HG03354 (cell line): ENCODE data around the gene COX10.
"Not testable (repeated sequence)": the region's sequence is repeated elsewhere in the genome, so short reads cannot be mapped to it uniquely, and the experiment has no call there.

Experiments
- ATAC-seq: cut with Tn5 transposase; IDR thresholded peaks from one replicate; pipeline ENCODE4 v1.9.1; 2021; ENCODE audit warnings: mild to moderate bottlenecking; ENCODE audit not compliant: unreplicated experiment, poor library complexity, severe bottlenecking

The COX10 gene

DNA sequence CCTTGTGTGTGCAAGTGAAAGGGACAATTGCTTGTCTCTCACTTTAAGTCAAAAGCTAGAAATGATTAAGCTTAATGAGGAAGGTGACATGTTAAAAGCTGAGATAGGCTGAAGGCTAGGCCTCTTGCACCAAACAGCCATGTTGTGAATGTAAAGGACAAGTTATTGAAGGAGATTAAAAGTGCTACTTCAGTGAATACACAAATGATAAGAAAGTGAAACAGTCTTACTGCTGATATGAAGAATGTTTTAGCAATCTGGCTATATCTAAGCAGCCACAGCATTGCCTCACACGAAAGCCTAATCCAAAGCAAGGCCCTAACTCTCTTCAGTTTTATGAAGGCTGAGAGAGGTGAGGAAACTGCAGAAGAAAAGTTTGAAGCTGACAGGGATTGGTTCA lies 96.3 kb downstream of the COX10 start:
- no peak for ATAC-seq

DNA sequence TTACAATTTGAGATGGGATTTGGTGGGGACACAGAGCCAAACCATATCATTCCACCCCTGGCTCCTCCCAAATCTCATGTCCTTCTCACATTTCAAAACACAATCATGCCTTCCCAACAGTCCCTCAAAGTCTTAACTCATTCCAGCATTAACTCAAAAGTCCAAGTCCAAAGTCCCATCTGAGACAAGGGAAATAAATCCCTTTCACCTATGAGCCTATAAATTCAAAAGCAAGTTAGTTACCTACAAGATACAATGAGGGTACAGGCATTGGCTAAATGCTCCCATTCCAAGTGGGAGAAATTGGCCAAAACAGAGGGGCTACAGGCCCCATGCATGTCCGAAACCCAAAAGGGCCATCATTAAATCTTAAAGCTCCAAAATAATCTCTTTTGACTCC lies 98.5 kb downstream of the COX10 start:
- not testable (repeated sequence) for ATAC-seq

DNA sequence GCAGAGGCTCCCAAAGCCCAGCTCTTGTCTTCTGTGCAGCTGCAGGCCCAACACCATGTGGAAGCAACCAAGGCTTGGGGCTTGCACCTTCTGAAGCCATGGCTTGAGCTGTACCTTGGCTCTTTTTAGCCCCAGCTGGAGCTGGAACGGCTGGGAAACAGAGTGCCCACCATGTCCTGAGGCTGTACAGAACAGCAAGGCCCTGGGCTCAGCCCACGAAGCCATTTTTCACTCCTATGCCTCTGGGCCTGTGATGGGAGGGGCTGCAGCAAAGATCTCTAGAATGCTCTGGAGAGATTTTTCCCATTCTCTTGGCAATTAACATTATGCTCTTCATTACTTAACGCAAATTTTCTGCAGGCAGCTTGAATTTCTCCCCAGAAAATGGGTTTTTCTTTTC lies 99.3 kb downstream of the COX10 start:
- no peak for ATAC-seq

DNA sequence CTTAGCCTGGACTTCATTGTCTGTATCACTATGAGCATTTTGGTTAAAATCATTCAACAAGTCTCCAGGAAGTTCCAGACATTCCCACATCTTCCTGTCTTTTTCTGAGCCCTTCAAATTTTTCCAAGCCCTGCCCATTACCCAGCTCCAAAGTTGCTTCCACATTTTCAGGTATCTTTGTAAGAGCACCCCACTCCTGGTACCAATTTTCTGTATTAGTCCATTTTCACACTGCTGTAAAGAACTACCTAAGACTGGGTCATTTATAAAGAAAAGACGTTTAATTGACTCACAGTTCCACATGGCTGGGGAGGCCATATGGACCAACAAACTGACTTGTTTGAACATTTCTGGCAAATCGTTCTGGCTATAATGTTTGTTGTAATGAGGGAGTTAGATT lies 100.0 kb downstream of the COX10 start:
- ATAC-seq, result no peak

DNA sequence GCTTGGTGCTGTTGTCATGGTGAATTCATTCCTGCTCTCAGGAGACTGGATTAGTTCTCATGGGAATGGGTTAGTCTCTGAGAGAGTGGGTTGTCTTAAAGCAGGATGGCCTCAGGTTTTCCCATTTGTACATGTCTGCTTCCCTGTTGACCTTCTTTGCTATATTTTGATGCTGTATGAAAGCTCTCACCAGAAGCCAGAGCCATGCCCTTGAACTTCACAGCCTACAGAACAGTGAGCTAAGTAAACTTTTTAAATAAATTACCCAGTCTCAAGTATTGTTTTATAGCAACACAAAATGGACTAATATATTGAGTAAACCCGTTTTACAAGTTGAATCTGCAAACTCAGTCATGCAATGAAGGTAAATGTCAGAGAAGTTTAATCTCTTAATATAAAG lies 100.6 kb downstream of the COX10 start:
- ATAC-seq, result no peak

DNA sequence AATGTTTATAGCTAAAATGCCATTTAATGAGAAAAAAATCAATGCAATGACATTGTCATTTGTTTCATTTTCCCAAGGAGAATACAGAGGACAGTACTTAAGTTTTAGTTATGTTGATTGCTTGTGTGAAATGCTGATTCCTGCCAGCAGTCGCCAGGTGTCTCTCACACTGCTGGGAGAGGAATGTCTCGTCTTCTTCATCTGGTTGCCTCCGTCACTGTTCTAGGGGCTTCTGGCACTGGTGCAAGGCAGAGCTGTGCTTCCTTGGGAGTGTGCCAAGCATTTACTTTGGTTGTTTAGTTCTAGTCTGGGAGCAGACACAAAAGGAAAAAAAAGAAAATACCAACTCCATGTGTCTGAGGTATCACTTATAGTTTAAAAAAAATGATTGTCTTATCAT lies 107.7 kb downstream of the COX10 start:
- ATAC-seq, result not testable (repeated sequence)

DNA sequence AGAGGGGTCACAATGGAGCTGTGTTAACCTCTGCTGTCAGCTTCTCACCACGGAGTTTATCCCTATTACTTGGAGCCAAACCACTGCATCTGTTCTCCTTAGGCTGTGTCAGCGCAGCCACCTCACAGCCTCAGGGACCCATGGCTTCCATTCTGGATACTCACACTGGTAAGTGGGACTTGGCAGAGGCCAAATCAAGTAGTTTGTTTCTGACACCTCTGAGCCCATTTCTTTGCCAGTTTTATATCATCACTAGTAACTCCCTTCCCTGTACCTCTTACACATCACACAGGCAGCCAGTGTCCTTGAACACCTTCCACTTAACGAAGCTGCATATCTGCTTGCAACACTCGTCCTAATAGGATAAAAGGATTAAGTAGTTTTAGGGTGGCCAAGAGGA lies 108.5 kb downstream of the COX10 start:
- ATAC-seq, result not testable (repeated sequence)

DNA sequence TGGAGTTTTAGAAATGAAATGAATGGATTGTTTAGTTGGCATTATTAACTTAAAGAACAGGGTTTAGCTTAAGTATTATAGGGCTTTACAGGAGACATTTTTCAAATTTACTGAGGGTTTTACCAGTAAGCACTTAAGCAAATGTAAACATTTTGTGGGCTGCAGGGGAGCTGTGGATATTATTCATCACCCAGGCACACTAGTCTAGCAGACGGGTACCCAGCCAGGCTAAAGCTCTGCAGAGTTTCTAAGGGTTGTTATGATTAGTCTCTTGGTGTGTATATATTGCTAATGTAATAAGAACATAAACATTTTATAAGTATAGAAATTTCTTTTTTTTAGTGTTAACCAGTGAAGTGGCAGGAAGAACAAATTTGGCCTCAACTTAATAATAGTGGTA lies 110.6 kb downstream of the COX10 start:
- not testable (repeated sequence) for ATAC-seq

DNA sequence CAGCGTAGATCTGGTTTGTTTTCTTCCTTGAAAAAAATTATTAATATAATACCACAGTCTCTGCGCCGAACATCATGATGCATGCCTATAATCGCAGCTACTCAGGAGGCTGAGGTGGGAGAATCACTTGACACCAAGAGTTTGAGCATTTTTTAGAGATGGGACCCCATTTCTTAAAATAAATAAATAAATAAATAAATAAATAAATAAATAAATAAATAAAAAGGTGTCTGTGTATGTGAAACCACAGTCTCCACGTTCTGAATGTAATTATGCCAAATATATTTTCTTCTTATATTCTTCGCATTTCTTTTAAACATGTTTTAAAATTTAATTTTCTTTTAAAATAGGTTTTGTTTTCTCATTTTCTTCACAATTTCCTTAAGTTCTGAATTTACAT lies 112.8 kb downstream of the COX10 start:
- ATAC-seq, result not testable (repeated sequence)

DNA sequence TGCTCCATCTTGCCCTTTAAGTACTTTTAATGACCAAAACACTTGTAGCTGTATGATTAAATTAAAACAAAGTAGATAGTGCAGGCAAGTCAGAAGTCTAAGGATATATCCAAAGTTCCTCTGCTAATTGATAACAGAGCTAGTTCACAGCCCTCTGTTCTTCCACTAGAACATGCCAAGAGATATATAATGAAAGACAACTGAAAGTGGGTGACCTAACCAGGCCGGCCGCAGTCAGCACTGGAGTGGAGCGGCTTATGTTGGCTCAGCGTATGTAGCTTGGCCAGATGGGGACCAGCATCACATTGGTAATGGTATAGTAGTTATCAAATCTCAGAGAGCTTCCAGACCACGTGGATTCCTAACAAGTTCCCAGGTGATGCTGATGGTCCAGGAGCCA lies 115.2 kb downstream of the COX10 start:
- not testable (repeated sequence) for ATAC-seq

DNA sequence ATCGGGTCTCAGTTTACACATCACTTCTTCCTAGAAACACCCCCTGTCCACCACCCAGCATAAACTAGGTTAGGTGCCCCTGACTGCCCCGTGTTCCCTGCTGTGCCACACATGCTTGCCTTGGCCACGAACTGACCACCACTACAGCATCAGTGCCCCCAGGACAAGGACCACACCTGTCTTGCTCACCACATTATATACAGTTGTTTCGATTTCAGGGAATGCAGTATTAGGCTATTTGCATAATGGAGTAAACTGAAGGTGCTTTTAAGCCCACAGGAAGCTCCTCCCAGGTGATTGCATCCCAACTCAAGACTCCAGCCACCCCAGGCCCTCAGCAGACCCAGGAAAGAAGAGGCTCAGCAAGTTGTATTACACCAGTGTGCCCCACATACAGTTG lies 117.1 kb downstream of the COX10 start:
- ATAC-seq, result not testable (repeated sequence)

DNA sequence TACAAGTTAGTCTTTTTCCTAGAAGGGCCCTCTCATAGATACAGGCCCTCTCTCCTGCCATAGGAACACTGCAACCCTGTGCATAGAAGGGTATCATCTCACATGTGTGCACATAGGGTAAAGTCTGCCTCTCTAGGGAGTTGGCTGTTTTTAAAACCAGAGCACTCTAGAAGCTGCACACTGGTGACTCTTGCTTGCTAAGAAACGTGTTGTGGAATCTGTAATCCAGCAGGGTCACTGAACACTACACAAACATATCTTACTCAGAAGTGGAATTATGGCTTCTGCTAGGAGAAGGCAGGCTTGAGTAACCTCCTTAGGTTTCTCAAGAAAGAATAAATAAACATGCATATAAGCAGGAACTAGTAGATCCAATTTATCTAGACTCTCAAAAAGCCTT lies 121.5 kb downstream of the COX10 start:
- not testable (repeated sequence) for ATAC-seq

DNA sequence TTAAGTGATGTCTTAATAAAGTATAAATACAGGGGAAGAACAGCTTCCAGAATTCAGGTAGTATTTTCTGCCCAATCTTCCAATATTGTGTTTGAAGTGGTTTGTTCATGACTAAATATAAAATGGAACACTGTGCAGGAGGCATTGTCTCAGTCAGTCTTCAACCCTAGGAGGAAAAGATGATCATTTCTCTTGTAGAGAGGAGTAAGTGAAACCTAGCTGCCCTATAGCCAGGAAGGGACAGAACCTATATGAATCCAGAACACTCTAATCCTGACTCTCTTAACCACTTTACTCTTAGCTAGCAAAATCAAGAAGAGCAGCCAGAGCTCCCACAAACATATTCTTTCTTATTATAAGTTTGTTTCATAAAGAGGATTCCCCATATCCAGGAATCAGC lies 122.2 kb downstream of the COX10 start:
- ATAC-seq, result peak; percentile 26

DNA sequence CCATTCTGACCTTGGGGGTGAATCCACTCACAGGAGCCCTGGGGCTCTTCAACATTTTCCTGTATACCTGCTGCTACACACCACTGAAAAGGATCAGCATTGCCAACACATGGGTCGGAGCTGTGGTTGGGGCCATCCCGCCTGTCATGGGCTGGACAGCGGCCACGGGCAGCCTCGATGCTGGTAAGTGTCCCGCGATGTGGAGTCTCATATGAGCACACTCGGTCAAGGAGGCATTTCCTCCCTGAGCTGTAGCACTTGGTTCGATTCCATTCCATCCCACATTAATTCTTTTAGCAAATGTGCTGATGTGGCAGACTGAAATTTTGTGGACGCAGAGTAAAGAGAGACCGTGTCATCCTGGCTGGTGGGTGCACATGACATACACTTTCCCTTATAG lies 122.7 kb downstream of the COX10 start:
- not testable (repeated sequence) for ATAC-seq

DNA sequence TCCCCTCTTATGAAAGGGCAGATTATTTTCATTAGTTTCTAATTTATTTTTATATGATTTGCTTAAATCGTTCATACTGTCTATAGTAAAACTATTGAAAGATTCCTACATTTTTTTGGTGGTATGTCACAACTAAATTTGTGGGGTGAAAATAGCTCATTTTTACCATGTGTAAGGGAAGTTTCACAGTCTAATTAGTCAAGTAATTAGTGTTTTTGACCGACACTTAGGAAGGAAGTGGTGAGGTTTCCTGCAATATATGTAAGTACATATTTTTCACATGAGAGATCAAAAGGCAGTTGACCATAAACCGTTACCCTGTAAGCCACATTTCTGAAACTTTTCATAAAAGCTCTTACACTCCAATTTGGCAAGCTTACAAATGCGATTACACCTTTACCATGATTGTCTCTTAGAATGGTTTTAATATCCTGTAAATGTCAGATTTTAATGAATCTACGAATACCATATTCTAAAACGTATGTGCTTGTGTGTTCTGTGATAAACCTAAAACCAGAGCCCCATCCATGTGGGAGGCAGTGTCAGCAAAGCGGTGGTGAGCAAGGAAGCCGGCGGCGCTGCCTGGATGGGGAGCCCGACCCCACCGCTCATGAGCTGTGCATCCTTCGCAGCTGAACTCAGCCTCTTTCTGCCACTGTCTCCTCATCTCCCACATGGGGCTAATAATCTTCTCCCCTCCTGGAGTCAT lies 123.5 kb downstream of the COX10 start:
- ATAC-seq, result peak; percentile 57

DNA sequence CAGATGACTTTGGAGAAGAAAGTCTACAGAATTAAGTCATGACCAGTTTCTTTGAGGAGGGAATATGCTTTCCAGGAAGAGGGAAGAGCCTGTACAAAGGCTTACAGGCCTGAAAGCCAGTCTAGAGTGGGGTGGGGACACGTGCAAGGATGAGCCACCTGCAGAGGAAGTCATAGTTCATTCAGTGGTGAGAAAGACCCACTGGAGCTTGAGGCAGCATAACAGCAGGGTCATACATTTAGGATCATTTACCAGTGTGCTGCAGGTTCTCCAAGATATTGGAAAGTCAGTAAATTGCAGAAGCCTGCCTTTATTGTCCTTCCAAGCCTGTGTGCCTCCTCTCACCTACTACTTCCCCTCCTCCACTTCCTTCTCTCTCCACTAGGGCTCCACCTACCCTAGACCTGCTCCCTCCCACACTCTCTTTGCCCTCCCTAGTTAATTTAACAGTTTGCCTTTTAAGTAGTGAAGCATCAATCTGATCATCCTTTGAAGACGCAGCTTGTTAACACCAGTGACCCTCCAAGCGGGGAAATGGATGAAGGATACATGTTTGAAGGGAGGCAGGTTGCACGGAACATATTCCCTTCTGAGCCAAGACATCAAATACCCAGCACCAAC lies 127.2 kb downstream of the COX10 start:
- peak; percentile 57 for ATAC-seq

DNA sequence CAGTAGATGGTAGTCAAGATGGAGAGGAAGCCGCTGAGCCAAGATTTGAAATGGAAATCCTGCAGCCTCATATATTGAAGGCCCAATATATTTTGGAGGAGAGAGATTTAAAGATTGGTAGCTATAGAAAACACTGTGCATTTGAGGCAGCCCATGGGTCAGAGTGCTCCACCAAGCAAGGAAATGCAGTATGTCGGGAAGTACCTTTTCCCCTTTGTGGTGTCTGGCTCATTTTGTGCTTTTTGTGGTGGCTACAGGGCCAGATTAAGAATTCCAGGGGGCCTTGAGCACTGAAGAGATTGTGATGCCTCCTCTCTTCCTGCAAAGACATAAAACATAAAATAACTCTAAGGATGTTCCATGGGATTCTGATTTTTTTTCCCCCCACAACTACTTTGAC lies 127.8 kb downstream of the COX10 start:
- ATAC-seq, result no peak

DNA sequence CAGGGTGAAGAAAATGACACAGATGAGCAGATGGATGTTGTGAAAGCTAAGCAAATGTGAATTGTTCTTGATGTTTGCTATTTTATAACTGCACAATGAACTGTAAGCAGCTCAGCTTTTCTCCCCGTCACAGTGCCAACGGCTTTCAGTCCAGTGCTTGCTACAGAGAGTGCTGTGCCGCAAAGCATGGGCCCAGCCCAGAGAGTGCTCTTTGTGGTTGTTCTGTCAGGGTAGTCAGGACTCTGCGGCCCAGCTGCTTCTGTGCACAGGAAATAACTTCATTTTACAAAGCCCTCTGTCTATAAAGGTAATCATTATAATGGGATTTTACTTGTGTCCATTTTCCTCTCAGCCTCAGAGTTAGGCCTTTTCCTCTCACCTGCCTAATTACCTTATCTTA lies 128.3 kb downstream of the COX10 start:
- no peak for ATAC-seq

DNA sequence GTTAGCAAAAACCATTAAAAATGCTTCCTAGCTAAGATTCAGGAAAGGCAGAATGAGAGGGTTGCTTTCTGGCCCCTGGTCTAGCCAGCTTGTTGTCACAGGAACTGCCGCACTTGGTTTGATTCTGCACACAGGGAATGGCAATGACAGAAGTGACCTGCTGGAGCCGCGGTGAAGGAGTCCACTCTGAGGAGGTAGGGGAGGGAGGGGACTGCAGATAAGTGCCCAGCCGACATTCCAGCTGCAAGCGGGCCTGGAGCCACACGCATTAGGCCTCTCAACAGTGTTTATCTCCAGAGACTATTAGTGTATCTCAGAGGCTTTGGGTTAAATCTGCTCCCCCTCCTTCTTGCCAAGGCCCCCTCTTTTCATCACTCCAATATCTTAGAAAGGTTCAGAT lies 128.7 kb downstream of the COX10 start:
- ATAC-seq, result no peak

DNA sequence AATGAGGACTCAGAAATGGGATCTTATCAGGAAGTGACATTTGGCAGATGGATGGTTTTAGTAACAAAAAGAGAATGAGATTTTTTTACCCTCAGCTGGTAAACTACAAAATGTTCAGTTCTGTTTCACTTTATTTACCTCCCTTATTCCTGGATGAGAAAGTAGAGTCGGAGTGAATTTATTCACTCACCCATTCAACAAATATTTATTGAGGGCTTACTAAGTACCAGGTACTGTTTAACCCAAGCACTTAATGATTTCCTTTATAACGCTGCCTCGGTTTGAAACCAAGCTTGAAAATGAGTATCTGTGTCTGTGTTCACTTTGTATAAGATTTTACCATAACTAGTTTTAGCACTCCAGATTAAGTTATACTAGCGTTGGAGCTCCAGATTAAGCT lies 129.3 kb downstream of the COX10 start:
- ATAC-seq, result no peak

DNA sequence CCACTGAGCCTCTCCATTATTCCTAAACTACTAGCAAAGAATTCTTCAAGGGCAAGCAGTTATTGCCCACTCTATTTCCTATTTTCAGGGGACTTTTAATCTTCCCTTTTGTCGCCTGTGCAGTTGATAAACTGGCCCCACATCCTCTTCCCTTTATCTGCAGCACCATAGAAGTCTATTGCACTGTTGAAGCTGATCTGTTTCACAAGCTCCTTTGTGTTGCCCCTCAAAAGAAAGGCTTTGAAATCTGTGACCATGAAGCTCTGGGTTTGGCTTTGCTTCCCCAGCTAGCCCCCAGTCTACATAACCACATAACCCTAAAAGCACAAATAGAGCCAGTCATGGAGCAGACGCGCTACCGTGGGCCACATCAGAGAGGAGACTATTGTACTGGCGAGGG lies 130.3 kb downstream of the COX10 start:
- ATAC-seq, result no peak

DNA sequence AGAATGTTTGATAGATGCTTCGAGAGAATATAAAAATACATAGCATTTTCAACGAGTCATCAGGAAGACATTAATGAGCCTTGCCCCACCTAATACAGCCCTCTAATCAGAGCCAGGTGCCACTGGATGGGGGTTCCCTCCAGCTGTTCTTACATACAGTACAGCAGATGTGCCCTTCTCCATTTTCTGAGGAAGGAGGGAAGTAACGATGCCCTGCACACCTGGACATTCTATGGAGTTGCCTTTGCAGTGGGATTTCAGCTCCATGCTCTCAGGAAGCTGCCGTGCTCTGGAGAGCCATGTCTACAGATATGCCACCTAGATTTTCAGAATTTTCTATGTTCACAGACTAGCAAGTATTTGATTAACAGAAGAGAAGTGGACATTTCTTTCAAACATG lies 131.1 kb downstream of the COX10 start:
- no peak for ATAC-seq
